Mononuclear cell (primary cell): ENCODE measurements around the gene ASAP2. TPM values are rescaled to one million over a fixed set of nuclear protein-coding genes. Genes with fewer than 3 reads are reported as not detected.

ENCODE experiments used
- H3K27me3 ChIP-seq: 2 replicates; pipeline ENCODE4 v1.6.0; 2011; ENCODE audit warnings: low read length, control low read depth; ENCODE audit not compliant: insufficient read depth
- H3K4me1 ChIP-seq: 2 replicates; pipeline ENCODE4 v1.5.1; 2011; ENCODE audit warnings: mild to moderate bottlenecking, low read length, control low read depth; ENCODE audit not compliant: insufficient read depth
- H3K4me3 ChIP-seq: 2 replicates; pipeline ENCODE4 v1.5.1; 2011; ENCODE audit warnings: mild to moderate bottlenecking, low read length, moderate library complexity
- H3K9me3 ChIP-seq: 2 replicates; pipeline ENCODE4 v1.5.1; 2011; ENCODE audit warnings: low read depth, mild to moderate bottlenecking, control low read depth, low read length
- total RNA-seq: library from RNA; depleted of rRNA; stranded (reverse); fragments of >200 nt; gene quantifications from one replicate; pipeline ENCODE4 v1.2.3, GENCODE V29; 2012

The ASAP2 gene
- total RNA-seq, 1 donor = 4.6 TPM

GRCh38 chr2:9288681-9289338, 82.2 kb downstream of the ASAP2 start:
- Histone ChIP-seq H3K4me1 (no peaks in the 10 kb centered on the region), H3K9me3 (no peaks in the 10 kb centered on the region), H3K27me3 (no peaks in the 10 kb centered on the region), H3K4me3 (no peak overlapping the region)

- Histone ChIP-seq H3K4me1 (no peaks in the 10 kb centered on the region), H3K4me3 (no peak overlapping the region), H3K27me3 (no peaks in the 10 kb centered on the region), H3K9me3 (no peaks in the 10 kb centered on the region)
Measured at GRCh38 chr2:9291331-9291730, 84.7 kb downstream of the ASAP2 start.

- Histone ChIP-seq H3K4me3 (no peak overlapping the region), H3K4me1 (no peaks in the 10 kb centered on the region), H3K9me3 (no peaks in the 10 kb centered on the region), H3K27me3 (no peaks in the 10 kb centered on the region)
Measured at GRCh38 chr2:9291866-9292265, 85.3 kb downstream of the ASAP2 start.

GRCh38 chr2:9292426-9292825, 85.8 kb downstream of the ASAP2 start:
- Histone ChIP-seq H3K9me3 (no peaks in the 10 kb centered on the region), H3K27me3 (no peaks in the 10 kb centered on the region), H3K4me1 (no peaks in the 10 kb centered on the region), H3K4me3 (no peak overlapping the region)

GRCh38 chr2:9294764-9295163, 88.2 kb downstream of the ASAP2 start:
- H3K9me3 ChIP-seq = no peaks in the 10 kb centered on the region
- no peaks in the 10 kb centered on the region for H3K4me1 ChIP-seq
- H3K27me3 ChIP-seq = no peaks in the 10 kb centered on the region
- H3K4me3 ChIP-seq = no peak overlapping the region

GRCh38 chr2:9296559-9296958, 89.9 kb downstream of the ASAP2 start:
- Histone ChIP-seq H3K4me3 (no peak overlapping the region), H3K9me3 (no peaks in the 10 kb centered on the region), H3K27me3 (no peaks in the 10 kb centered on the region), H3K4me1 (no peaks in the 10 kb centered on the region)

GRCh38 chr2:9297156-9297555, 90.5 kb downstream of the ASAP2 start:
- Histone ChIP-seq H3K27me3 (no peaks in the 10 kb centered on the region), H3K4me1 (no peaks in the 10 kb centered on the region), H3K9me3 (no peaks in the 10 kb centered on the region), H3K4me3 (no peak overlapping the region)

GRCh38 chr2:9297807-9298206, 91.2 kb downstream of the ASAP2 start:
- Histone ChIP-seq H3K27me3 (no peaks in the 10 kb centered on the region), H3K4me1 (no peaks in the 10 kb centered on the region), H3K9me3 (no peaks in the 10 kb centered on the region), H3K4me3 (no peak overlapping the region)

- Histone ChIP-seq H3K27me3 (no peaks in the 10 kb centered on the region), H3K4me1 (no peaks in the 10 kb centered on the region), H3K4me3 (no peak overlapping the region), H3K9me3 (no peaks in the 10 kb centered on the region)
Measured at GRCh38 chr2:9298583-9298982, 92.0 kb downstream of the ASAP2 start.

- H3K4me1 ChIP-seq = no peaks in the 10 kb centered on the region
- H3K4me3 ChIP-seq = no peak overlapping the region
- no peaks in the 10 kb centered on the region for H3K27me3 ChIP-seq
- H3K9me3 ChIP-seq = no peaks in the 10 kb centered on the region
Measured at GRCh38 chr2:9299161-9300100, 92.8 kb downstream of the ASAP2 start.

GRCh38 chr2:9300214-9300613, 93.6 kb downstream of the ASAP2 start:
- H3K27me3 ChIP-seq = no peaks in the 10 kb centered on the region
- no peaks in the 10 kb centered on the region for H3K4me1 ChIP-seq
- no peak overlapping the region for H3K4me3 ChIP-seq
- H3K9me3 ChIP-seq = no peaks in the 10 kb centered on the region

- H3K4me3 ChIP-seq = no peak overlapping the region
- no peaks in the 10 kb centered on the region for H3K9me3 ChIP-seq
- no peaks in the 10 kb centered on the region for H3K27me3 ChIP-seq
- no peaks in the 10 kb centered on the region for H3K4me1 ChIP-seq
Measured at GRCh38 chr2:9300829-9301453, 94.3 kb downstream of the ASAP2 start.

GRCh38 chr2:9302755-9303154, 96.1 kb downstream of the ASAP2 start:
- Histone ChIP-seq H3K27me3 (no peaks in the 10 kb centered on the region), H3K4me1 (no peaks in the 10 kb centered on the region), H3K4me3 (no peak overlapping the region), H3K9me3 (no peaks in the 10 kb centered on the region)

GRCh38 chr2:9303528-9304225, 97.1 kb downstream of the ASAP2 start:
- H3K27me3 ChIP-seq = no peaks in the 10 kb centered on the region
- no peaks in the 10 kb centered on the region for H3K9me3 ChIP-seq
- no peak overlapping the region for H3K4me3 ChIP-seq
- H3K4me1 ChIP-seq = no peaks in the 10 kb centered on the region

- Histone ChIP-seq H3K4me3 (no peak overlapping the region), H3K4me1 (no peaks in the 10 kb centered on the region), H3K9me3 (no peaks in the 10 kb centered on the region), H3K27me3 (no peaks in the 10 kb centered on the region)
Measured at GRCh38 chr2:9306911-9307310, 100.3 kb downstream of the ASAP2 start.
